K562 (cell line): Measurements from ENCODE around the gene F11R. TPM values are rescaled to one million over a fixed set of nuclear protein-coding genes. Genes with fewer than 3 reads are reported as not detected.

Experiments
- ATF4 ChIP-seq: fragments of 450-650 bp; formaldehyde crosslinking; IDR thresholded peaks from 2 replicates; pipeline ENCODE4 v1.4.0; 2022; ENCODE audit warnings: mild to moderate bottlenecking, moderate library complexity
- CLOCK ChIP-seq: fragments of 250-450 bp; sonication (Bioruptor Pico); IDR thresholded peaks from 2 replicates; pipeline ENCODE4 v1.4.0; 2020; ENCODE audit warnings: mild to moderate bottlenecking, moderate library complexity, borderline replicate concordance
- CREM ChIP-seq: IDR thresholded peaks from 2 replicates; pipeline ENCODE4 v1.6.1; 2014; ENCODE audit warnings: antibody characterized with exemption, low read depth
- HDAC2 ChIP-seq: fragments of 450-650 bp; IDR thresholded peaks from 2 replicates; pipeline ENCODE4 v1.6.1; 2016; ENCODE audit warnings: mild to moderate bottlenecking
- IFI16 ChIP-seq: fragments of 250-450 bp; sonication (Bioruptor Pico); IDR thresholded peaks from 2 replicates; pipeline ENCODE4 v2.1.2; 2022; ENCODE audit warnings: mild to moderate bottlenecking, inconsistent platforms
- MAFK ChIP-seq: IDR thresholded peaks from 2 replicates; pipeline ENCODE4 v1.6.1; 2011; ENCODE audit warnings: low read length, improper control_type of control experiment
- MCM3 ChIP-seq: fragments of 450-650 bp; IDR thresholded peaks from 2 replicates; pipeline ENCODE4 v1.6.1; 2016
- MED1 ChIP-seq: sonication (generic); formaldehyde crosslinking; IDR thresholded peaks from 2 replicates; pipeline ENCODE4 v1.8.1; 2023; ENCODE audit warnings: missing genetic modification reagents, borderline replicate concordance
- PREB ChIP-seq: sonication (generic); formaldehyde crosslinking; IDR thresholded peaks from 2 replicates; pipeline ENCODE4 v1.8.1; 2023; ENCODE audit warnings: mild to moderate bottlenecking, missing genetic modification reagents
- RFX1 ChIP-seq: fragments of 450-650 bp; IDR thresholded peaks from 2 replicates; pipeline ENCODE4 v1.6.1; 2016; ENCODE audit warnings: mild to moderate bottlenecking, moderate library complexity
- SNRNP70 ChIP-seq: fragments of 200-400 bp; formaldehyde crosslinking; optimal IDR thresholded peaks from 2 replicates; pipeline ENCODE3; 2017; ENCODE audit warnings: low read depth, low read length
- TRIM25 ChIP-seq: fragments of 450-650 bp; IDR thresholded peaks from 2 replicates; pipeline ENCODE4 v1.7.0; 2016; ENCODE audit warnings: borderline replicate concordance
- WHSC1 ChIP-seq: IDR thresholded peaks from one replicate; pipeline ENCODE4 v1.6.1; 2012; ENCODE audit warnings: low read length, control low read depth, inconsistent platforms
- ZBTB49 ChIP-seq: sonication (generic); formaldehyde crosslinking; IDR thresholded peaks from 2 replicates; pipeline ENCODE4 v1.8.0; 2022; ENCODE audit warnings: missing genetic modification reagents, mild to moderate bottlenecking, borderline replicate concordance
- ZKSCAN1 ChIP-seq: fragments of 150-350 bp; IDR thresholded peaks from 2 replicates; pipeline ENCODE4 v1.6.1; 2016; ENCODE audit warnings: low read depth, low read length
- ZNF143 ChIP-seq: sonication (generic); formaldehyde crosslinking; IDR thresholded peaks from 2 replicates; pipeline ENCODE4 v1.9.0; 2022; ENCODE audit warnings: mild to moderate bottlenecking, missing genetic modification reagents
- ZNF280B ChIP-seq: fragments of 250-450 bp; sonication (Bioruptor Pico); IDR thresholded peaks from 2 replicates; pipeline ENCODE4 v1.5.1; 2021; ENCODE audit warnings: mild to moderate bottlenecking
- ZNF830 ChIP-seq: fragments of 250-450 bp; sonication (Bioruptor Pico); IDR thresholded peaks from 2 replicates; pipeline ENCODE4 v1.5.0; 2021; ENCODE audit warnings: mild to moderate bottlenecking
- polyA plus RNA-seq, 8 experiments: library from polyadenylated mRNA; depleted of rRNA in 4 of 8; stranded (reverse) in 5 of 8; unstranded in 3 of 8; fragments of >200 nt; fragmentation: Nextera tagmentation in 2 of 8; fragmentation: Illumina TruSeq in 1 of 8; extraction: Ambion mirVana in 2 of 8; extraction: Trizol in 1 of 8; gene quantifications; 2 replicates each; pipeline versions ENCODE4 v1.2.1 to v1.2.3, GENCODE V29; 2011 to 2014; ENCODE audit warnings: inconsistent platforms in 1 of 8, missing spikeins in 1 of 8
- total RNA-seq, 7 experiments: library from RNA; depleted of rRNA in 6 of 7; stranded (reverse); fragments of >200 nt in 6 of 7; fragmentation: Illumina TruSeq in 2 of 7; extraction: Trizol in 2 of 7; gene quantifications; 2 replicates each; pipeline versions ENCODE4 v1.2.1 to v1.2.3, GENCODE V29; 2011 to 2021; ENCODE audit warnings: low replicate concordance in 1 of 7

Gene F11R
- total and polyA plus RNA-seq, 9 of the 15 experiments (the other 6 are each of a cell fraction or from before 2014, with no cell fraction given): 27.4 to 187 (median 52.5) TPM

GRCh38 chr1:161013488-161014230, 7.3 kb downstream of the F11R start (continued):
- TF ChIP-seq ZNF280B: no peak
- TF ChIP-seq ZNF143 (CRISPR knock-in tag): no peak
- TF ChIP-seq CLOCK (CRISPR knock-in tag): no peak
- no peak for TF ChIP-seq ZKSCAN1
- TF ChIP-seq ZBTB49 (CRISPR knock-in tag): no peak
- no peak for TF ChIP-seq WHSC1
- peak; percentile 94 for TF ChIP-seq CREM
- TF ChIP-seq MAFK: no peak
- TF ChIP-seq ZNF830 (CRISPR knock-in tag): no peak
- TF ChIP-seq MCM3: no peak
- no peak for TF ChIP-seq RFX1
- TF ChIP-seq PREB (CRISPR knock-in tag): no peak
- peak; percentile 44; the same call in 1 of the 2 replicates for TF ChIP-seq ATF4 (CRISPR knock-in tag)
- TF ChIP-seq TRIM25: no peak
- TF ChIP-seq SNRNP70: no peak
- TF ChIP-seq HDAC2: peak; percentile 71; the same call in 1 of the 2 replicates
- TF ChIP-seq MED1 (CRISPR knock-in tag): no peak
- no peak for TF ChIP-seq IFI16 (CRISPR knock-in tag)
